Stimulated activated memory B cell treated with anti-CD40 and anti-IgM and Interleukin-4, amounts not matched to agents 10 μg/mL and 1 μg/mL and 100 μg/mL, for 72 hours (primary cell): ENCODE data around the gene EXT2.

ENCODE experiments used
- ATAC-seq: fragments of 150-1000 bp; cut with Tn5 transposase; 2 replicates; pipeline ENCODE4 v1.10.0; 2021
- H3K27ac Mint-ChIP-seq: one replicate; pipeline ENCODE4 v1.8.0; 2022; ENCODE audit warnings: mild to moderate bottlenecking, mixed read lengths
- H3K27me3 Mint-ChIP-seq: one replicate; pipeline ENCODE4 v1.8.0; 2022; ENCODE audit warnings: mixed read lengths
- H3K36me3 Mint-ChIP-seq: one replicate; pipeline ENCODE4 v1.8.0; 2022; ENCODE audit warnings: mixed read lengths
- H3K4me1 Mint-ChIP-seq: one replicate; pipeline ENCODE4 v1.8.0; 2022; ENCODE audit warnings: mixed read lengths
- H3K4me3 Mint-ChIP-seq: one replicate; pipeline ENCODE4 v1.8.0; 2022; ENCODE audit warnings: mild to moderate bottlenecking, moderate library complexity, mixed read lengths
- H3K9me3 Mint-ChIP-seq: one replicate; pipeline ENCODE4 v1.8.0; 2022; ENCODE audit warnings: mixed read lengths

Gene EXT2

GRCh38 chr11:44189986-44190882 lies 94.8 kb downstream of the EXT2 start:
- Mint-ChIP-seq H3K27ac (no peak overlapping the region), H3K27me3 (no peaks in the 10 kb centered on the region), H3K9me3 (peaks cover 13% of the 10 kb centered on the region), H3K4me1 (no peaks in the 10 kb centered on the region), H3K4me3 (no peak overlapping the region), H3K36me3 (peaks cover 70% of the 10 kb centered on the region)
- ATAC-seq = no peak

GRCh38 chr11:44190883-44191230 lies 95.4 kb downstream of the EXT2 start:
- Mint-ChIP-seq H3K27ac (no peak overlapping the region), H3K36me3 (peaks cover 65% of the 10 kb centered on the region), H3K9me3 (peaks cover 13% of the 10 kb centered on the region), H3K4me1 (no peaks in the 10 kb centered on the region), H3K27me3 (no peaks in the 10 kb centered on the region), H3K4me3 (no peak overlapping the region)
- ATAC-seq = no peak

GRCh38 chr11:44191322-44192016 lies 96.0 kb downstream of the EXT2 start:
- H3K4me3 Mint-ChIP-seq = no peak overlapping the region
- H3K36me3 Mint-ChIP-seq = peaks cover 70% of the 10 kb centered on the region
- H3K4me1 Mint-ChIP-seq = no peaks in the 10 kb centered on the region
- no peak for ATAC-seq
- peaks cover 13% of the 10 kb centered on the region for H3K9me3 Mint-ChIP-seq
- H3K27ac Mint-ChIP-seq = no peak overlapping the region
- H3K27me3 Mint-ChIP-seq = no peaks in the 10 kb centered on the region

- no peak overlapping the region for H3K4me3 Mint-ChIP-seq
- H3K36me3 Mint-ChIP-seq = peaks cover 72% of the 10 kb centered on the region
- H3K4me1 Mint-ChIP-seq = no peaks in the 10 kb centered on the region
- H3K27me3 Mint-ChIP-seq = no peaks in the 10 kb centered on the region
- no peak for ATAC-seq
- peaks cover 13% of the 10 kb centered on the region for H3K9me3 Mint-ChIP-seq
- no peak overlapping the region for H3K27ac Mint-ChIP-seq
Observed at GRCh38 chr11:44192017-44192385, 96.5 kb downstream of the EXT2 start.

GRCh38 chr11:44192462-44193100 lies 97.1 kb downstream of the EXT2 start:
- ATAC-seq = no peak
- Mint-ChIP-seq H3K27ac (no peak overlapping the region), H3K9me3 (peaks cover 8% of the 10 kb centered on the region), H3K36me3 (peaks cover 72% of the 10 kb centered on the region), H3K27me3 (no peaks in the 10 kb centered on the region), H3K4me3 (no peak overlapping the region), H3K4me1 (no peaks in the 10 kb centered on the region)

- no peaks in the 10 kb centered on the region for H3K4me1 Mint-ChIP-seq
- H3K27ac Mint-ChIP-seq = no peak overlapping the region
- H3K36me3 Mint-ChIP-seq = peaks cover 72% of the 10 kb centered on the region
Observed at GRCh38 chr11:44193856-44194255, 98.4 kb downstream of the EXT2 start.

GRCh38 chr11:44198146-44198724 lies 102.8 kb downstream of the EXT2 start:
- no peaks in the 10 kb centered on the region for H3K4me1 Mint-ChIP-seq
- H3K9me3 Mint-ChIP-seq = no peaks in the 10 kb centered on the region
- no peak for ATAC-seq
- peaks cover 91% of the 10 kb centered on the region for H3K36me3 Mint-ChIP-seq
- H3K4me3 Mint-ChIP-seq = no peak overlapping the region
- no peak overlapping the region for H3K27ac Mint-ChIP-seq
- no peaks in the 10 kb centered on the region for H3K27me3 Mint-ChIP-seq

More at GRCh38 chr11:44193856-44194255, 98.4 kb downstream of the EXT2 start:
- Mint-ChIP-seq H3K9me3 (peaks cover 2% of the 10 kb centered on the region), H3K4me3 (no peak overlapping the region), H3K27me3 (no peaks in the 10 kb centered on the region)
- no peak for ATAC-seq

GRCh38 chr11:44199298-44199697 lies 103.8 kb downstream of the EXT2 start:
- Mint-ChIP-seq H3K4me1 (no peaks in the 10 kb centered on the region), H3K27ac (no peak overlapping the region), H3K4me3 (no peak overlapping the region), H3K9me3 (no peaks in the 10 kb centered on the region), H3K27me3 (no peaks in the 10 kb centered on the region), H3K36me3 (peaks cover 80% of the 10 kb centered on the region)
- no peak for ATAC-seq

- Mint-ChIP-seq H3K27ac (no peak overlapping the region), H3K36me3 (peaks cover 75% of the 10 kb centered on the region), H3K4me1 (no peaks in the 10 kb centered on the region), H3K9me3 (no peaks in the 10 kb centered on the region), H3K4me3 (no peak overlapping the region), H3K27me3 (no peaks in the 10 kb centered on the region)
- no peak for ATAC-seq
Observed at GRCh38 chr11:44199816-44200215, 104.3 kb downstream of the EXT2 start.

- ATAC-seq = no peak
- Mint-ChIP-seq H3K27ac (no peak overlapping the region), H3K9me3 (no peaks in the 10 kb centered on the region), H3K4me3 (no peak overlapping the region), H3K4me1 (no peaks in the 10 kb centered on the region), H3K27me3 (no peaks in the 10 kb centered on the region), H3K36me3 (peaks cover 72% of the 10 kb centered on the region)
Observed at GRCh38 chr11:44203270-44204043, 108.0 kb downstream of the EXT2 start.

GRCh38 chr11:44205352-44205751 lies 109.9 kb downstream of the EXT2 start:
- Mint-ChIP-seq H3K4me3 (no peak overlapping the region), H3K4me1 (no peaks in the 10 kb centered on the region), H3K27me3 (no peaks in the 10 kb centered on the region), H3K36me3 (peaks cover 72% of the 10 kb centered on the region), H3K27ac (no peak overlapping the region), H3K9me3 (no peaks in the 10 kb centered on the region)
- no peak for ATAC-seq

- no peaks in the 10 kb centered on the region for H3K4me1 Mint-ChIP-seq
- ATAC-seq = no peak
- peaks cover 72% of the 10 kb centered on the region for H3K36me3 Mint-ChIP-seq
Observed at GRCh38 chr11:44205836-44206235, 110.4 kb downstream of the EXT2 start.

GRCh38 chr11:44207292-44207691 lies 111.8 kb downstream of the EXT2 start:
- Mint-ChIP-seq H3K4me3 (no peak overlapping the region), H3K4me1 (no peaks in the 10 kb centered on the region), H3K27me3 (no peaks in the 10 kb centered on the region), H3K9me3 (peaks cover 6% of the 10 kb centered on the region), H3K27ac (no peak overlapping the region), H3K36me3 (peaks cover 71% of the 10 kb centered on the region)
- no peak for ATAC-seq

More at GRCh38 chr11:44205836-44206235, 110.4 kb downstream of the EXT2 start:
- Mint-ChIP-seq H3K27me3 (no peaks in the 10 kb centered on the region), H3K9me3 (no peaks in the 10 kb centered on the region), H3K4me3 (no peak overlapping the region), H3K27ac (no peak overlapping the region)

GRCh38 chr11:44208976-44209603 lies 113.6 kb downstream of the EXT2 start:
- H3K36me3 Mint-ChIP-seq = peaks cover 79% of the 10 kb centered on the region

More at GRCh38 chr11:44208976-44209603, 113.6 kb downstream of the EXT2 start:
- H3K4me1 Mint-ChIP-seq = no peaks in the 10 kb centered on the region
- no peak overlapping the region for H3K4me3 Mint-ChIP-seq
- no peak for ATAC-seq
- H3K27ac Mint-ChIP-seq = no peak overlapping the region
- no peaks in the 10 kb centered on the region for H3K27me3 Mint-ChIP-seq
- peaks cover 9% of the 10 kb centered on the region for H3K9me3 Mint-ChIP-seq
